ENCODE results near the gene PRTN3.

DNA sequence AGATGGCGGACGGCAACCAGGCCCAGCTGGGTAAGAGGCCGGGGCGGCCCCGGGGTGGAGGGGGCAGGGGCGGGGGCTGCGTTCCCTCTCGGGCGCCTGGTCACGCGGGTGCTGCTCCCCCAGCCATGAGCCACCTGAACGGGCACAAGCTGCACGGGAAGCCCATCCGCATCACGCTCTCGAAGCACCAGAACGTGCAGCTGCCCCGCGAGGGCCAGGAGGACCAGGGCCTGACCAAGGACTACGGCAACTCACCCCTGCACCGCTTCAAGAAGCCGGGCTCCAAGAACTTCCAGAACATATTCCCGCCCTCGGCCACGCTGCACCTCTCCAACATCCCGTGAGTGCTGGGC, 32.4 kb upstream of the PRTN3 start:
- TF ChIP-seq CTCF (conservative IDR thresholded peaks at IDR 0.05; ENCODE audit: low read length): no peak
- no peak for TF ChIP-seq EZH2phosphoT487 (IDR thresholded peaks at IDR 0.05; ENCODE audit: borderline replicate concordance)

Measured in Loucy (cell line).